Suprapubic skin (tissue), 3 donors: ENCODE measurements around the gene DIPK1B.

ENCODE experiments used
- EP300 ChIP-seq: sonication (generic); formaldehyde crosslinking; IDR thresholded peaks from one replicate; pipeline ENCODE4 v1.6.1; 2017; ENCODE audit warnings: antibody characterized with exemption
- POLR2A ChIP-seq, 2 donors: fragments of 450-650 bp; IDR thresholded peaks; one replicate each; pipeline ENCODE4 v1.6.1; 2017; ENCODE audit warnings: antibody characterized with exemption in 2 of 2, mild to moderate bottlenecking in 2 of 2, moderate library complexity in 2 of 2
- TF ChIP-seq, protein P1 (sequence below), 2 donors: fragments of 200-600 bp in 1 of 2; fragments of 450-650 bp in 1 of 2; sonication (generic) in 1 of 2; IDR thresholded peaks; one replicate each; pipeline ENCODE4 v1.5.1; 2016 to 2019; ENCODE audit warnings: antibody characterized with exemption in 2 of 2, mild to moderate bottlenecking in 1 of 2, moderate library complexity in 1 of 2

DNA sequence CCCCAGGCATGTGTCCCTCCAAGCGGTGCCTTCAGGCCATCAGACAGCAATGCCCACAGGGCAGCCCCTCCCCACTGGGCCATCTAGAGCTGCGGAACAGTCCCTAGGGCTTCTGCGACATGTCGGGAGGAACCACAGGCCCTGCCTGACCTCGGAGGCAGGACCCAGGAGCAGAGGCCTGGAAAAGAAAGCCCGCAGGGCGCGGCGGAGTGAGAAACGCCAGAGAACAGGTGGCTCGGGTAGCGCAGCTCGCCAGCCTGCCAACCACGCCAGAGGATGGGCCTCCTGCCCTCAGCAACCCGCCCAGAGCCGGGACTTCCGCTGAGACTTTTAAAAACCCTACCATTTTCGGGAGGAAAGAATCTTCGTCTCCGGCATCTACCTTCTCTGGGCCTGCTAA lies 45.0 kb downstream of the DIPK1B start:
- no peak for TF ChIP-seq POLR2A (IDR thresholded peaks at IDR 0.05)
- no peak for TF ChIP-seq EP300
- TF ChIP-seq, protein P1, sequence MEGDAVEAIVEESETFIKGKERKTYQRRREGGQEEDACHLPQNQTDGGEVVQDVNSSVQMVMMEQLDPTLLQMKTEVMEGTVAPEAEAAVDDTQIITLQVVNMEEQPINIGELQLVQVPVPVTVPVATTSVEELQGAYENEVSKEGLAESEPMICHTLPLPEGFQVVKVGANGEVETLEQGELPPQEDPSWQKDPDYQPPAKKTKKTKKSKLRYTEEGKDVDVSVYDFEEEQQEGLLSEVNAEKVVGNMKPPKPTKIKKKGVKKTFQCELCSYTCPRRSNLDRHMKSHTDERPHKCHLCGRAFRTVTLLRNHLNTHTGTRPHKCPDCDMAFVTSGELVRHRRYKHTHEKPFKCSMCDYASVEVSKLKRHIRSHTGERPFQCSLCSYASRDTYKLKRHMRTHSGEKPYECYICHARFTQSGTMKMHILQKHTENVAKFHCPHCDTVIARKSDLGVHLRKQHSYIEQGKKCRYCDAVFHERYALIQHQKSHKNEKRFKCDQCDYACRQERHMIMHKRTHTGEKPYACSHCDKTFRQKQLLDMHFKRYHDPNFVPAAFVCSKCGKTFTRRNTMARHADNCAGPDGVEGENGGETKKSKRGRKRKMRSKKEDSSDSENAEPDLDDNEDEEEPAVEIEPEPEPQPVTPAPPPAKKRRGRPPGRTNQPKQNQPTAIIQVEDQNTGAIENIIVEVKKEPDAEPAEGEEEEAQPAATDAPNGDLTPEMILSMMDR (IDR thresholded peaks at IDR 0.05): no peak
